Nephron progenitor cell (in vitro differentiated cells): ENCODE results near the gene DYNC1H1.

Source experiments
- DNase-seq: peaks from one replicate; pipeline ENCODE4 v3.0.0; 2021
- H3K27ac Mint-ChIP-seq: 2 replicates; pipeline ENCODE4 v1.8.0; 2021; ENCODE audit warnings: mild to moderate bottlenecking, moderate library complexity, mixed read lengths
- H3K27me3 Mint-ChIP-seq: 2 replicates; pipeline ENCODE4 v1.8.0; 2021; ENCODE audit warnings: mild to moderate bottlenecking, low read depth, mixed read lengths; ENCODE audit not compliant: poor library complexity
- H3K36me3 Mint-ChIP-seq: 2 replicates; pipeline ENCODE4 v1.8.0; 2021; ENCODE audit warnings: low read depth, mixed read lengths
- H3K4me1 Mint-ChIP-seq: 2 replicates; pipeline ENCODE4 v1.8.0; 2021; ENCODE audit warnings: mixed read lengths
- H3K4me3 Mint-ChIP-seq: 2 replicates; pipeline ENCODE4 v1.8.0; 2021; ENCODE audit warnings: mild to moderate bottlenecking, moderate library complexity, mixed read lengths
- H3K9me3 Mint-ChIP-seq: 2 replicates; pipeline ENCODE4 v1.8.0; 2021; ENCODE audit warnings: mild to moderate bottlenecking, moderate library complexity, mixed read lengths
- TF ChIP-seq, protein P1 (sequence below): fragments of 200-600 bp; sonication (generic); IDR thresholded peaks from 2 replicates; pipeline ENCODE4 v1.5.0; 2021; ENCODE audit warnings: antibody characterized with exemption

The DYNC1H1 gene

GRCh38 chr14:102027951-102028350 is 63.6 kb downstream of the DYNC1H1 start:
- no peak for DNase-seq
- TF ChIP-seq, protein P1, sequence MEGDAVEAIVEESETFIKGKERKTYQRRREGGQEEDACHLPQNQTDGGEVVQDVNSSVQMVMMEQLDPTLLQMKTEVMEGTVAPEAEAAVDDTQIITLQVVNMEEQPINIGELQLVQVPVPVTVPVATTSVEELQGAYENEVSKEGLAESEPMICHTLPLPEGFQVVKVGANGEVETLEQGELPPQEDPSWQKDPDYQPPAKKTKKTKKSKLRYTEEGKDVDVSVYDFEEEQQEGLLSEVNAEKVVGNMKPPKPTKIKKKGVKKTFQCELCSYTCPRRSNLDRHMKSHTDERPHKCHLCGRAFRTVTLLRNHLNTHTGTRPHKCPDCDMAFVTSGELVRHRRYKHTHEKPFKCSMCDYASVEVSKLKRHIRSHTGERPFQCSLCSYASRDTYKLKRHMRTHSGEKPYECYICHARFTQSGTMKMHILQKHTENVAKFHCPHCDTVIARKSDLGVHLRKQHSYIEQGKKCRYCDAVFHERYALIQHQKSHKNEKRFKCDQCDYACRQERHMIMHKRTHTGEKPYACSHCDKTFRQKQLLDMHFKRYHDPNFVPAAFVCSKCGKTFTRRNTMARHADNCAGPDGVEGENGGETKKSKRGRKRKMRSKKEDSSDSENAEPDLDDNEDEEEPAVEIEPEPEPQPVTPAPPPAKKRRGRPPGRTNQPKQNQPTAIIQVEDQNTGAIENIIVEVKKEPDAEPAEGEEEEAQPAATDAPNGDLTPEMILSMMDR, result no peak
- no peak overlapping the region for H3K4me3 Mint-ChIP-seq
- H3K9me3 Mint-ChIP-seq, result no peaks in the 10 kb centered on the region
- peaks cover 73% of the 10 kb centered on the region for H3K36me3 Mint-ChIP-seq
- no peaks in the 10 kb centered on the region for H3K4me1 Mint-ChIP-seq
- no peak overlapping the region for H3K27ac Mint-ChIP-seq
- peaks cover 6% of the 10 kb centered on the region for H3K27me3 Mint-ChIP-seq

DNA sequence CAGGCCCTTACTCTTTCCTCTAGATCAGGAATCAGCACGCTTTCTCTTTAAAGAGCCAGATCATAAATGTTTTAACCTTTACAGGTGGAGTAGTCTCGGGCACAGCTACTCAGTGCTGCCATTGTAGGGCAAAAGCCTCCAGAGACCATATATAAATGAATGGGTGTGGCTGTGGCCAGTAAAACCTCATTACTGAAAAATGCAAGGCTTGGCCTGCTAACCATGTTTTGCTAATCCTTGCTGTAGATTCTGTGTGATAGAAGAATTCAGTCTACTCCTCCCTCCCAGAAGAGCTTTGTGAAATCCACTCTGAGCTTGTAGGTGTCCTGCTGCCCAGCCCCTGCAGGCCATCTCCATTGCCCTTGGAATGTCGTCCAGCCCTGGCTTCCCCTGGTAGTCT is 64.4 kb downstream of the DYNC1H1 start:
- no peak overlapping the region for H3K27ac Mint-ChIP-seq
- no peak for DNase-seq
- no peaks in the 10 kb centered on the region for H3K4me1 Mint-ChIP-seq
- H3K4me3 Mint-ChIP-seq, result no peak overlapping the region
- TF ChIP-seq, protein P1, result no peak
- H3K9me3 Mint-ChIP-seq, result no peaks in the 10 kb centered on the region
- H3K36me3 Mint-ChIP-seq, result peaks cover 73% of the 10 kb centered on the region
- H3K27me3 Mint-ChIP-seq, result peaks cover 5% of the 10 kb centered on the region

DNA sequence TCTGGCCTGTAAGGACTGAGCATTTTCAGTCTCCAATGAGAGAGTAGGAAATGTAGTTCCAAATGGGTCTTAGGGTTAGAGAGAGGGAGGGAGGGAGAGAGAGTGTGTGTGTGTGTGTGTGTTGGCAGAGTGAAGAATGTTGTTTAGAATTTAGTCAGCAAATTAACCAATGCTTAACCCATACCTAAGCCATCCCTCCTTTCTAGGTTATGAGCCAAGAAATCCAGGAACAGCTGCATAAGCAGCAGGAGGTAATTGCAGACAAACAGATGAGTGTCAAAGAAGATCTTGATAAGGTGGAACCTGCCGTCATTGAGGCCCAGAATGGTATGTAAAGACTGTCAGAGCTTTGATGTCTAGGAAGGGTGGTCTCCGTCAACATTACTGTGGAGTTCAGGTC is 65.6 kb downstream of the DYNC1H1 start:
- DNase-seq, result no peak
- Mint-ChIP-seq H3K27ac (no peak overlapping the region), H3K36me3 (peaks cover 76% of the 10 kb centered on the region), H3K9me3 (no peaks in the 10 kb centered on the region), H3K4me1 (no peaks in the 10 kb centered on the region), H3K4me3 (no peak overlapping the region), H3K27me3 (peaks cover 5% of the 10 kb centered on the region)
- TF ChIP-seq, protein P1, result no peak

DNA sequence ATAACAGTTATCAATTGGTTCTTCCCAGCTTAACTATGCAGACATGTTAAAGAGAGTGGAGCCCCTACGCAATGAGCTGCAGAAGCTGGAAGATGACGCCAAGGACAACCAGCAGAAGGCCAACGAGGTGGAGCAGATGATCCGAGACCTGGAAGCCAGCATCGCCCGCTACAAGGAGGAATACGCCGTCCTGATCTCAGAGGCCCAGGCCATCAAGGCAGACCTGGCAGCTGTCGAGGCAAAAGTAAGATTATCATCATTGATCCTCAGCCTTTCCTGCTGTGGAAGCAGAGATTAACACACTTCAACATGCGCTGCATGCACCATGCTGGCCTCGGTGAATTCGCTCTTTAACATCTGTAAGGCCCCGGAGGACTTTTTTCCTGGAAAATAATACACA is 68.9 kb downstream of the DYNC1H1 start:
- no peaks in the 10 kb centered on the region for H3K9me3 Mint-ChIP-seq
- peaks cover 5% of the 10 kb centered on the region for H3K27me3 Mint-ChIP-seq
- TF ChIP-seq, protein P1, result no peak
- no peak overlapping the region for H3K4me3 Mint-ChIP-seq
- peaks cover 74% of the 10 kb centered on the region for H3K36me3 Mint-ChIP-seq
- no peaks in the 10 kb centered on the region for H3K4me1 Mint-ChIP-seq
- H3K27ac Mint-ChIP-seq, result no peak overlapping the region
- DNase-seq, result no peak

GRCh38 chr14:102034301-102034700 is 69.9 kb downstream of the DYNC1H1 start:
- H3K27ac Mint-ChIP-seq, result peak overlapping the region; percentile 50
- no peak for DNase-seq
- peaks cover under 1% of the 10 kb centered on the region for H3K27me3 Mint-ChIP-seq
- TF ChIP-seq, protein P1, result no peak
- no peaks in the 10 kb centered on the region for H3K9me3 Mint-ChIP-seq
- H3K4me3 Mint-ChIP-seq, result no peak overlapping the region
- H3K4me1 Mint-ChIP-seq, result no peaks in the 10 kb centered on the region
- H3K36me3 Mint-ChIP-seq, result peaks cover 74% of the 10 kb centered on the region

GRCh38 chr14:102035914-102036313 is 71.5 kb downstream of the DYNC1H1 start:
- Mint-ChIP-seq H3K4me3 (no peak overlapping the region), H3K9me3 (no peaks in the 10 kb centered on the region), H3K36me3 (peaks cover 80% of the 10 kb centered on the region), H3K4me1 (no peaks in the 10 kb centered on the region), H3K27me3 (no peaks in the 10 kb centered on the region), H3K27ac (no peak overlapping the region)
- no peak for DNase-seq
- TF ChIP-seq, protein P1, result no peak
